GM23338 (cell line): ENCODE data around the gene TNS3. TPM values are rescaled to one million over a fixed set of nuclear protein-coding genes. Genes with fewer than 3 reads are reported as not detected.

Experiments used
- ATAC-seq: fragments of 200-7000 bp; cut with Tn5 transposase; 3 replicates; pipeline ENCODE4 v1.9.1; 2020
- DNase-seq: peaks from one replicate; pipeline ENCODE4 v3.0.0-alpha.2; 2015; ENCODE audit warnings: low spot score
- H2AFZ ChIP-seq: fragments of 200-600 bp; sonication (generic); 2 replicates; pipeline ENCODE4 v1.8.0; 2016; ENCODE audit warnings: antibody characterized with exemption, mild to moderate bottlenecking, moderate library complexity
- H3F3A ChIP-seq: fragments of 200-600 bp; sonication (generic); replicated peaks from 2 replicates; pipeline ENCODE4 v1.8.0; 2017; ENCODE audit warnings: antibody characterized with exemption, mixed run types, low read depth
- H3K27ac ChIP-seq: fragments of 200-600 bp; sonication (generic); 2 replicates; pipeline ENCODE4 v1.6.1; 2016; ENCODE audit warnings: low read depth
- H3K27me3 ChIP-seq: fragments of 200-600 bp; sonication (generic); 2 replicates; pipeline ENCODE4 v1.8.0; 2016; ENCODE audit warnings: mild to moderate bottlenecking, mixed run types, moderate library complexity; ENCODE audit not compliant: insufficient read depth
- H3K36me3 ChIP-seq: fragments of 200-600 bp; sonication (generic); 2 replicates; pipeline ENCODE4 v1.8.0; 2016; ENCODE audit warnings: mild to moderate bottlenecking; ENCODE audit not compliant: insufficient read depth
- H3K4me1 ChIP-seq: fragments of 200-600 bp; sonication (generic); 2 replicates; pipeline ENCODE4 v1.8.0; 2016; ENCODE audit warnings: mild to moderate bottlenecking, moderate library complexity; ENCODE audit not compliant: insufficient read depth
- H3K4me2 ChIP-seq: fragments of 200-600 bp; sonication (generic); 2 replicates; pipeline ENCODE4 v1.7.1; 2017; ENCODE audit warnings: mixed run types
- H3K4me3 ChIP-seq: fragments of 200-600 bp; sonication (generic); 2 replicates; pipeline ENCODE4 v1.6.1; 2016; ENCODE audit warnings: mixed run types
- H3K79me2 ChIP-seq: fragments of 200-600 bp; sonication (generic); replicated peaks from 2 replicates; pipeline ENCODE4 v1.8.0; 2017; ENCODE audit warnings: mild to moderate bottlenecking; ENCODE audit not compliant: insufficient read depth
- H3K9me2 ChIP-seq: fragments of 200-600 bp; sonication (generic); 2 replicates; pipeline ENCODE4 v1.8.0; 2017; ENCODE audit not compliant: insufficient read depth
- H4K20me1 ChIP-seq: fragments of 200-600 bp; sonication (generic); replicated peaks from 2 replicates; pipeline ENCODE4 v1.8.0; 2017; ENCODE audit warnings: mild to moderate bottlenecking; ENCODE audit not compliant: insufficient read depth
- H3K27ac Mint-ChIP-seq: 2 replicates; pipeline ENCODE4 v1.8.0; 2020; ENCODE audit warnings: inconsistent platforms, mild to moderate bottlenecking, moderate library complexity, mixed read lengths
- H3K27me3 Mint-ChIP-seq: 3 replicates; pipeline ENCODE4 v1.8.0; 2022; ENCODE audit warnings: low read depth, mild to moderate bottlenecking, moderate library complexity, mixed read lengths, inconsistent platforms; ENCODE audit not compliant: insufficient read depth, poor library complexity
- H3K36me3 Mint-ChIP-seq: 3 replicates; pipeline ENCODE4 v1.8.0; 2021; ENCODE audit warnings: low read depth, mild to moderate bottlenecking, inconsistent platforms, moderate library complexity, mixed read lengths
- H3K4me1 Mint-ChIP-seq: 3 replicates; pipeline ENCODE4 v1.8.0; 2020; ENCODE audit warnings: mild to moderate bottlenecking, inconsistent platforms, mixed read lengths
- H3K4me3 Mint-ChIP-seq: 3 replicates; pipeline ENCODE4 v1.8.0; 2021; ENCODE audit warnings: moderate library complexity, mild to moderate bottlenecking, inconsistent platforms, mixed read lengths
- H3K9me3 Mint-ChIP-seq: 3 replicates; pipeline ENCODE4 v1.8.0; 2020; ENCODE audit warnings: moderate library complexity, mild to moderate bottlenecking, inconsistent platforms, mixed read lengths
- CREB1 ChIP-seq: fragments of 250-450 bp; sonication (Bioruptor Pico); IDR thresholded peaks from 2 replicates; pipeline ENCODE4 v1.5.0; 2020; ENCODE audit warnings: low read depth, mild to moderate bottlenecking, moderate library complexity
- CTCF ChIP-seq, 2 experiments: fragments of 200-600 bp in 1 of 2; sonication (generic) in 1 of 2; conservative IDR thresholded peaks; 2 replicates each; pipeline versions ENCODE4 v1.5.1 to v1.6.1; 2016 to 2017; ENCODE audit warnings: antibody characterized with exemption in 2 of 2, low read depth in 2 of 2, mild to moderate bottlenecking in 2 of 2, moderate library complexity in 1 of 2
- ETS1 ChIP-seq: IDR thresholded peaks from 2 replicates; pipeline ENCODE4 v1.6.1; 2016; ENCODE audit warnings: antibody characterized with exemption
- EZH2 ChIP-seq: fragments of 200-600 bp; sonication (generic); IDR thresholded peaks from one replicate; pipeline ENCODE4 v1.8.0; 2017; ENCODE audit warnings: antibody characterized with exemption, mild to moderate bottlenecking, low read depth; ENCODE audit not compliant: unreplicated experiment
- EZH2phosphoT487 ChIP-seq: fragments of 200-600 bp; sonication (generic); IDR thresholded peaks from one replicate; pipeline ENCODE4 v1.8.1; 2018; ENCODE audit warnings: antibody characterized with exemption; ENCODE audit not compliant: unreplicated experiment
- JUNB ChIP-seq: IDR thresholded peaks from one replicate; pipeline ENCODE4 v1.6.1; 2016; ENCODE audit warnings: antibody characterized with exemption; ENCODE audit not compliant: unreplicated experiment
- NANOG ChIP-seq: IDR thresholded peaks from 2 replicates; pipeline ENCODE4 v1.6.1; 2016; ENCODE audit warnings: antibody characterized with exemption, borderline replicate concordance
- POLR2AphosphoS5 ChIP-seq: IDR thresholded peaks from 2 replicates; pipeline ENCODE4 v1.6.1; 2016; ENCODE audit warnings: antibody characterized with exemption, low read depth
- REST ChIP-seq: IDR thresholded peaks from one replicate; pipeline ENCODE4 v1.6.1; 2018; ENCODE audit warnings: antibody characterized with exemption; ENCODE audit not compliant: unreplicated experiment
- STAT1 ChIP-seq: IDR thresholded peaks from one replicate; pipeline ENCODE4 v1.6.1; 2016; ENCODE audit warnings: antibody characterized with exemption; ENCODE audit not compliant: unreplicated experiment
- ZNF114 ChIP-seq: fragments of 250-450 bp; sonication (Bioruptor Pico); IDR thresholded peaks from 2 replicates; pipeline ENCODE4 v1.5.0; 2020; ENCODE audit warnings: mild to moderate bottlenecking, moderate library complexity
- ZNF331 ChIP-seq: fragments of 250-450 bp; sonication (Bioruptor Pico); IDR thresholded peaks from 2 replicates; pipeline ENCODE4 v1.5.0; 2020; ENCODE audit warnings: low read depth, mild to moderate bottlenecking, moderate library complexity
- ZNF462 ChIP-seq: fragments of 250-450 bp; sonication (Bioruptor Pico); IDR thresholded peaks from 2 replicates; pipeline ENCODE4 v1.5.0; 2020; ENCODE audit warnings: mild to moderate bottlenecking, moderate library complexity
- polyA plus RNA-seq: library from polyadenylated mRNA; unstranded; fragments of >200 nt; fragmentation: Nextera tagmentation; extraction: Ambion mirVana; gene quantifications from 2 replicates; pipeline ENCODE4 v1.2.1, GENCODE V29; 2016
- total RNA-seq: library from RNA; depleted of rRNA; stranded (reverse); fragments of >200 nt; shearing (Covaris generic); gene quantifications from 2 replicates; pipeline ENCODE4 v1.2.3, GENCODE V29; 2014

The TNS3 gene
- total and polyA plus RNA-seq, 2 experiments from 2014 or later = 6.2 to 28.7 TPM

- TF ChIP-seq REST (no peak), EZH2phosphoT487 (no peak), EZH2 (no peak)
Observed at GRCh38 chr7:47239034-47239433, 342.9 kb downstream of the TNS3 start (continued).

- Mint-ChIP-seq H3K9me3 (no peaks in the 10 kb centered on the region), H3K4me3 (no peak overlapping the region)
- TF ChIP-seq NANOG = no peak
- TF ChIP-seq JUNB = no peak
- TF ChIP-seq ZNF331 (CRISPR knock-in tag) = no peak
- no peak for TF ChIP-seq ZNF114 (CRISPR knock-in tag)
- TF ChIP-seq CREB1 (CRISPR knock-in tag) = no peak
- TF ChIP-seq ETS1 = no peak
- no peak for TF ChIP-seq POLR2AphosphoS5
- TF ChIP-seq EZH2 = no peak
- TF ChIP-seq EZH2phosphoT487 = no peak
- no peak for TF ChIP-seq CTCF (conservative IDR thresholded peaks at IDR 0.05; ENCODE audit: low read depth in 2 of 2)
- TF ChIP-seq ZNF462 (CRISPR knock-in tag) = no peak
- TF ChIP-seq STAT1 = no peak
Observed at GRCh38 chr7:47236480-47237129, 345.3 kb downstream of the TNS3 start.

More at GRCh38 chr7:47236480-47237129, 345.3 kb downstream of the TNS3 start:
- no peaks in the 10 kb centered on the region; the same call in 1 of the 3 replicates for H3K4me1 Mint-ChIP-seq
- Histone ChIP-seq H3K79me2 (no peaks in the 10 kb centered on the region), H2AFZ (no peak overlapping the region), H3K36me3 (no peaks in the 10 kb centered on the region), H3K27ac (no peak overlapping the region), H3K9me2 (peaks cover 3% of the 10 kb centered on the region; the same call in 1 of the 2 replicates), H3K4me1 (no peaks in the 10 kb centered on the region), H3K4me3 (no peak overlapping the region), H3F3A (no peaks in the 10 kb centered on the region), H4K20me1 (no peaks in the 10 kb centered on the region), H3K27me3 (no peaks in the 10 kb centered on the region), H3K4me2 (no peak overlapping the region)
- ATAC-seq = no peak
- DNase-seq = no peak
- peaks cover 6% of the 10 kb centered on the region for H3K27me3 Mint-ChIP-seq
- no peaks in the 10 kb centered on the region for H3K36me3 Mint-ChIP-seq
- H3K27ac Mint-ChIP-seq = no peak overlapping the region
